GM10847 (cell line): ENCODE measurements around the gene ALG12.
A peak's percentile ranks its signal among the peaks of the same experiment; 100 is the strongest.

Experiments
- POLR2A ChIP-seq: IDR thresholded peaks from 2 replicates; pipeline ENCODE4 v1.6.1; 2011; ENCODE audit not compliant: insufficient read length; ENCODE audit errors: extremely low read depth

ALG12 gene

DNA sequence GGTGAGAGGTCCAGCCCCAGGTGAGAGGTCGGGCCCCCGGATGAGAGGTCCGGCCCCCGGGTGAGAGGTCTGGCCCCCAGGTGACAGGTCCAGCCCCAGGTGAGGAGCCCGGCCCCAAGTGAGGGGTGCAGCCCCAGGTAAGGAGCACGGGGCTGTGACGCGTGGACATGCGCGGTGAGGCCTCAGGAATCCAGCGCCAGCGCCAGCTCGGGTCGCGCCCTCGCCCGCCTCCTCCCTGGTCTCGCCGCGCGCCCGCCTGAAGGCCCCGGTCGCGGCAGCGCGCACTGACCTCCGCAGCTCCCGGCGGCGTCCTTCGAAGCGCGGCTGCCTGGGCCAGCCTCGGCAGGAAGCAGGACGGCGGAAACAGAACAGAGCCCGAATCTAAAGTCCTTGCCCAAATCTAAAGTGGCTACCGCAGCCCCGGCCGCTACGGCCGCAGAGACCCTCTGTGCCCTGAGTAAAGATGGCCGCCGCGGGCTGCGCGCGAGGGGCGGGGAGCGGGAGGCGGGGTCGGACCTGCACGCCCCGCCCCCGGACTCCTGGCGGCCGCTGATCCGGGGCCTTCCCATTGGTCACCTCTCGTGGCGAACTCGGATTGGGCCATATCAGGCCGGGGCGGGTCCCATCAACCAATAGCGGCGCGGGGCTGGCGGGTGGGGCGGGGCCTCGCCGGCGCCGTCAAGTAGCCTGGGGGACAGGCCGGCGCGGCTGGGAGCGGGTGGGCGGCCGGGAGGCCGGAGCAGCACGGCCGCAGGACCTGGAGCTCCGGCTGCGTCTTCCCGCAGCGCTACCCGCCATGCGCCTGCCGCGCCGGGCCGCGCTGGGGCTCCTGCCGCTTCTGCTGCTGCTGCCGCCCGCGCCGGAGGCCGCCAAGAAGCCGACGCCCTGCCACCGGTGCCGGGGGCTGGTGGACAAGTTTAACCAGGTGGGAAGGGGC is at the start of gene ALG12, which contains the start of gene CRELD2:
Gene ALG12, minus strand, starts transcription at position 465 of the 937 bp plus-strand sequence. CDS start 4,673 bp downstream, outside the sequence.
Gene CRELD2, plus strand, starts transcription at position 661 of the 937 bp plus-strand sequence. Its CDS starts 136 bp downstream, at position 797.
- TF ChIP-seq POLR2A = peak; percentile 69

DNA sequence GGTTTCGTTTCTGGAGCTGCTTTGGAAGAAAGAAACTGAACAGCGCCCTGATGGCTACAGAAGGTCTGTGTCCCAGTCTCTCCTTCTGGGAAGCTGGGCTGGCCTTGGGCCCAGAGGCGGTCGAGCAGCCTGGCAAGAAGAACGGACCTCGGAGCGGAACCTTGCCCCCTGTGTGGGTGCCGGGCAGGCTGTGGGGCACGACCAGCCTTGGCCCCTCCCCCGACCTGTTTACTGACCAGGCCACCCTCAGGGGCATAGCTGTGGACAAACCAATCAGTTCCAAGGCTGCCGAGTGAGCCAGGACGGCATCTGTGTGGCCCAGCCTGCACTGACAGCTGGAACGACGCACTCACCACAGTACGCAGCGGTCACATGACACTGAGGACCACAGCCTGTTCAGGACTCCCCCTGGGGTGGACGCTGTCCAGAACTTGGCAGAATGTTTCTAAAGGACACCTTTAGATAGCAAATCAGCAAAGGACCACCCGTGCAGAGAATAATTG is 49.5 kb upstream of the ALG12 start:
- TF ChIP-seq POLR2A = no peak

DNA sequence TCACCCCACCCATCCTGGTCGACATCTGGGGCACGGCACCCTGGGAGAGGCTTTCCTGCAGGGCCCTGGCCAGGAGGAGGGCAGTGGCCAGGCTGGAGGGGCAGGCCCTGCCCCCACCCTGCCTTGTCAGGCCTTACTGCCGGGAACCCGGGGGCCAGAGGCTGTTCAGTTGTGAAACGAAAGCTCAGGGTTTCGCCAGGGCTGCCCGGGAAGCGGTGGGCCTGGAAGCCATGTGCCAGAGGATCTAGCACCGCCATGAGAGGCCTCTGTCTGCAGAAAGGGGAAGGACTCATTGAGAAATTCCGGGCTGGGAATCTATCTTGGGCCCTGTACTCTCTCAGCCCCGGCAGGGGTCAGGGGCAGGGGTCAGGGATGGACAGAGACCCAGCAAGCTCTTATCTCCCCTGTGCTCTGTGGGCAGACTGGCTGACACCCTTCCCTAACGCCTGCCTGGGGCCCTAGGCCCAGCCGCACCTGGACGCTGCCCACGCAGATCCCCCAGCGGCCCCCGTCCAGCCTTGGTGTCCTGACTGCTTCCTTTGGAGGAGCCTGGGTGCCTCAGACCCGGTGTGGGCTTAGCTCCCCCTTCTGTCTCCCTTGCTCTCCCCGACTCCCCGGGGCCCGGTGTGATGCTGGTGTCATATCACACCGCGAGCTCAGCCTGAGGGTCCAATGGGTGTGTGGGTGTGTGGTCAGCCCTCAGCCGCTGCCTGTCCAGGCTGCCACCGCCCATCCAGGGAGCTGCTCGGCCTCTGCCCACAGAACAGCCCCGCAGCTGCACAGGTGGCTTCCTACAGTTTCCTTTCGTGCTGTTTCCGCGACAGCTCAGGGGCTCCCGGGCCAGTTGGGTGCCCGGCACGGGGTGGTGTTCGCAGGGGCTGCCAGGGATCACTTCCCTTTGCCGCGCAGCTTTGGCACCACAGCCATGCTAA is 48.8 kb upstream of the ALG12 start:
- TF ChIP-seq POLR2A = no peak

DNA sequence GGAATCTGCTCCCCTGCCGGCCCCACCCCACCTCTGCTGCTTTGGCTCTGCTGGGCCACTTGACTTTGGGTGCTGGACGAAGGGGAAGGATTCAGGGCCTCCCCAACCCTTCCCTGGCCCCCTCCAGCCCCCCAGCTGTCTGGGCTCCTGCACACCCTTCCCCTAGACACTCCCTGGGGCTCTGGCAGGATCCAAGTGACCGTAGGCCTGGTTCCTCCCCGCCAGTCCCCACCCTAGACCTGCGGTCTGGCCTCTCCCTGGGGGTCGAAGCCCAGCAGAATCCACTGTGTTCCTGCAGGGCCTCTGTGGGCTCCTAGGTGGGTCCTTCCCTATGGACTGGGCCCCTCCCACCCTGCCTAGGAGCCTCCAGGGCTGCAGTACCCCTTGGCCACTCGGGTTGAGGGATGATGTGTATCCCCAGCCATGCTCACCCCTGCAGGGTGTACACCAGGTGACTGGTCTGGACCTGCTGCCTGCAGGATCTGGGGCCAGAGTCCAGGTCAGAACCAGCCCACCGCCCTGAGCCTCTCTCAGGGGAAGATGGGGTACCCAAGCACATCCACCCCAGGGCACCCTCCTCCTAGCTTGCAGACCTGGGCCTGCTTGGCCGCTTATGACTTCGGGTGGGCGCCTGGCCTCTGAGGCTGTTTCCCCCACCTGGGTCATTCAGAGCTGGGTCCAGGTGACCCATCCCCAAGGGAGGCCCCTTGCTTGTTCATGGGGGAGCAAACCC is 48.0 kb upstream of the ALG12 start:
- no peak for TF ChIP-seq POLR2A

DNA sequence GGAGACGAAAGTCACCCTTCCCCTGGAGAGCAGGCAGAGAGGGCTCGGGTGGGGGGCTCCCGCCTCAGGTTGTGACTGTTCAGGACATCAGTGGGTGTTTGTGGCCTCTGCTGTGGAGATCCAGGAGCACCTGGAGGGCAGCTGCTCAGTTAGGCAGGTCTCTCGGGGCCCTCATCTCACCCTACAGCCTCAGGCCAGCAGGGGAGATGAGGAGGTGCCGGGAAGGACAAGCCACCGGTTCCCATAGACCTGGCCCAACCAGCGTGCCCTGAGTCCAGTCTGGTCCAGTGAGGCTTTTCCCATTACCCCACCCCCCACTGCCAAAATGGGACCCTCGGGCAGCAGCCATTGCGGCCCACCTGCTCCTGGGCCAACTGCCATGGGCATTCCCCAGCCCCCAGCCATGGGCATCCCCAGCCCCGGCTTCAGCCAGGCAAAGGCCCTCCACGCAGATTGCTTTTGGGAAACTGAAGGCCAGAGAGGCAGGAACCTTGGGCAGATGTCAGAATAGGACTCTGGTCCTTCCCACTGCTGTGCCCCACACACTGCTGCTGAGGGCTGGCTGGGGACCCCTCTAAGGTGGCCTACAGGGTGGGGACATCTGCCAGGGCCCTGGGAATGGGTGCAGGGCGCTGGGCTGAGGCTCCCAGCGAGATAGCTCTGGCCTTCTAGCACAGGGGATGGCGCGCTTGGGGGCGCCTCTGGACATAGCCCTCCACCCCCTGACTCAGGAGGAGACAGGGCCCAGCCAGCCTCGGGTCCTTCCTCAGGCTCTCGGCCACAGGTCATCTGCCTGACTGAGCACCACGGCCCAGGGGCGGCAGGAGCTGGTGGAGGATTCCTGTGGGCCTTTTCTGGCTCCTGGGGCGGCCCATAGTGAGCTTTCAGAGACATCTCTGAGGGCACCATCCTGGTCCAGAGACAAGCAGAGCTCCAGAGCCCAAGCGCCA is 47.1 kb upstream of the ALG12 start:
- peak; percentile 23 for TF ChIP-seq POLR2A

DNA sequence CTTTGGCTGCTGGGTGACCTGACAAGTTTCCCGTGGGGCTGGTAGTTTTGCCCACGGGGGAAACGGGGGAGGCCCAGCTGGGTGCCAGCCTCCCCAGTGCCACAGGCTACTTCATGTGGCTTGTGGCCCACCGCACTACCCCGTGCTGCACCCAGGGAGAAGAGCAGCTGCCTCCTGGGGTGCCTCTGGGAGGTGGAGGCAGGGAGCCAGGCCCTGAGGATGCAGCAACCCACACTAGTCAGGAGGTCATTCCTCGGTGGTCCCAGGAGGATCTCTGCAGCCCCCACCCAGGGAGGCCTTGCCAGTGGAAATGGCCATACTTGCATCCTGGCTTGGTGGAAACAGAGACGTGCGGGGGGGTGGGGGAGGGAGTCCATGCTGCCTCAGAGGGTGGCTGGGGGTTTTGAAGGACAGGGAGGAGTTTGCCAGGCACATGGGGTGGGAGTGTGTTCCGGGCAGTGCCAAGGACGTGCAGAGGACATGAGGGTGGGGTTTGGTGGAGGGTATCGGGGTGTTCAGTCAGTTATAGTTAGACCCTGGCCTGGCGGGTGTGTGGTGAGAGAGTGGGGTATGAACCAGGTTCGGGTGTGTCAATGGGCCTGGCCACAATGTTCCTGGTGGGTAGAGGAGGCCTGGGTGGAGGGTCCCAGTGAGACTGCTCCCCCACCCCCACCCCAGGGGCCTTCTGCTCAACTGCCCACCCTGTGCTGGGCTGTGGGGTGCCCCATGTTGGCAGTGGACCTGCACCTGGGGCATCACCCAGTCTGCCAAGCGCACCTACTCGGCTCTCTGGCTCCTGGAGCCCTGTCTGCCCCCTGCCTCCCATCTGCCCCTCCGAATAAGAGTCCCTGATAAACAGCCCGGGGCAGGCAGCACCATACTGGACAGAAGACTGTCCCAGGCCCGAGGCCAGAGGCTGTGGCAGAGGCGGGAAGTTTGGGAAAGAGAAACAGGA is 46.2 kb upstream of the ALG12 start:
- no peak for TF ChIP-seq POLR2A

DNA sequence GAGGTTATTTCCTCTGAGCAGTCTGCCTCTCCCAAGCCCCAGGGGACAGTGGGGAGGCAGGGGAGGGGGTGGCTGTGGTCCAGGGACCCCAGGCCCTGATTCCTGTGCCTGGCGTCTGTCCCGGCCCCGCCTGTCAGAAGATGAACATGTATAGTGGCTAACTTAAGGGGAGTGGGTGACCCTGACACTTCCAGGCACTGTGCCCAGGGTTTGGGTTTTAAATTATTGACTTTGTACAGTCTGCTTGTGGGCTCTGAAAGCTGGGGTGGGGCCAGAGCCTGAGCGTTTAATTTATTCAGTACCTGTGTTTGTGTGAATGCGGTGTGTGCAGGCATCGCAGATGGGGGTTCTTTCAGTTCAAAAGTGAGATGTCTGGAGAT is 45.4 kb upstream of the ALG12 start:
- no peak for TF ChIP-seq POLR2A

DNA sequence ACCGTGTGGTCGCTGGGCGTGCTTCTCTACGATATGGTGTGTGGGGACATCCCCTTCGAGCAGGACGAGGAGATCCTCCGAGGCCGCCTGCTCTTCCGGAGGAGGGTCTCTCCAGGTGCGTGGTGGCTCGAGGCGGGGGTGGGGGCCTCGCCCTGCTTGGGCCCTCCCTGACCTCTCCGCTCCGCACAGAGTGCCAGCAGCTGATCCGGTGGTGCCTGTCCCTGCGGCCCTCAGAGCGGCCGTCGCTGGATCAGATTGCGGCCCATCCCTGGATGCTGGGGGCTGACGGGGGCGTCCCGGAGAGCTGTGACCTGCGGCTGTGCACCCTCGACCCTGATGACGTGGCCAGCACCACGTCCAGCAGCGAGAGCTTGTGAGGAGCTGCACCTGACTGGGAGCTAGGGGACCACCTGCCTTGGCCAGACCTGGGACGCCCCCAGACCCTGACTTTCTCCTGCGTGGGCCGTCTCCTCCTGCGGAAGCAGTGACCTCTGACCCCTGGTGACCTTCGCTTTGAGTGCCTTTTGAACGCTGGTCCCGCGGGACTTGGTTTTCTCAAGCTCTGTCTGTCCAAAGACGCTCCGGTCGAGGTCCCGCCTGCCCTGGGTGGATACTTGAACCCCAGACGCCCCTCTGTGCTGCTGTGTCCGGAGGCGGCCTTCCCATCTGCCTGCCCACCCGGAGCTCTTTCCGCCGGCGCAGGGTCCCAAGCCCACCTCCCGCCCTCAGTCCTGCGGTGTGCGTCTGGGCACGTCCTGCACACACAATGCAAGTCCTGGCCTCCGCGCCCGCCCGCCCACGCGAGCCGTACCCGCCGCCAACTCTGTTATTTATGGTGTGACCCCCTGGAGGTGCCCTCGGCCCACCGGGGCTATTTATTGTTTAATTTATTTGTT is 44.8 kb upstream of the ALG12 start:
- TF ChIP-seq POLR2A = no peak

DNA sequence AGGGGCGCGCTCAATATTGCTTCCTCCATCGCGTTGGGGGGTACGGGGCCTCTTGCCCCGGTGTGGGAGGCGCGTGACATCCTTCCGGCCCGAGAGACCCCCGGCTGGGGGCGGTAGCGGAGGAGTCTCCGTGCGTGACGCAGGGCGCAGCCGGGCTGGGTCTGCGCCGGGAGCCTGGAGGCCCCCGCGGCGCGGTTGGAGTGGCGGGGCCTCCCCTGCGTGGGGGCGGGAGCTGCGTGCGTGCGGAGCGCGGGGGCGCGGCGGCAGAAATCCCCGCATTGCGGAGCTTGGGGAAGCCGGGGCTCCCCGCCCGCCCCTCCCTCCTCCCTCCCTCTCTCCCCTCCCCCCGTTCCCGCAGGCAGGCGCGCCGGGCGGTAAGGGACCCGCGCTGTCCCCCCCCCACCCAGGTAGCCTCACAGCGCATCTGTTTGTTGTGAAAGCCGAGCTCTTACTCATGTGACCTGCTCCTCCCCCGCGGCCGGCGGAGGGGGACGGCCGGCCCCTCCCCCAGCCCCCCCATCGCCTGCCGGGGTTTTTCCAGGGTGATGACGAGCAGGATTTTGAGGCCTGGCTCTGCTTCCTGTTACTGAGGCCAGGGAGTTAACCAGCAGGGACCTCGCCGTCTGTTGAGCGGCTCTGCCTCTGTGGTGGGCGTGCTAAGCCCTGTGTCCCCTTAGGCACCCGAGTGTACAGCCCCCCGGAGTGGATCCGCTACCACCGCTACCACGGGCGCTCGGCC is 43.9 kb upstream of the ALG12 start:
- peak; percentile 43 for TF ChIP-seq POLR2A

DNA sequence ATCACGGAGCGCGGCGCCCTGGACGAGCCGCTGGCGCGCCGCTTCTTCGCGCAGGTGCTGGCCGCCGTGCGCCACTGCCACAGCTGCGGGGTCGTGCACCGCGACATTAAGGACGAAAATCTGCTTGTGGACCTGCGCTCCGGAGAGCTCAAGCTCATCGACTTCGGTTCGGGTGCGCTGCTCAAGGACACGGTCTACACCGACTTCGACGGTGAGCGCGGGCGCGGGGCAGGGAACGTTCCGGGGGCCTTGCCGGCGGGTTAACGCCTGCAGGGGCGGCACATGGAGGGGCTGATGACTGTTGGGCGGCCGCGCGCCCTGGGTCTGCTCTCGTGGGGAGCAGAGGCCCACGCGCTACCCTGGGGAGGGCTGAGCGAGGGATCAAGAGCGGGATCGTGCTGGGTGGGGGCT is 43.4 kb upstream of the ALG12 start:
- no peak for TF ChIP-seq POLR2A
